ENCODE data around the gene GALNT10. TPM values are rescaled to one million over a fixed set of nuclear protein-coding genes. Genes with fewer than 3 reads are reported as not detected.
"Not testable (repeated sequence)": the region's sequence is repeated elsewhere in the genome, so short reads cannot be mapped to it uniquely, and the experiment has no call there.

Gene GALNT10
- total and polyA plus RNA-seq, 2 of the 8 experiments (the other 6 are each of a cell fraction or from before 2014, with no cell fraction given): 4.6 to 15.5 TPM

GRCh38 chr5:154359221-154359573 is 168.7 kb downstream of the GALNT10 start:
- Histone ChIP-seq H3K79me2 (ENCODE audit: control insufficient read depth in 1 of 2, insufficient read depth in 2 of 2, low read length in 2 of 2) (no peaks in the 10 kb centered on the region), H2BK120ac (replicated peaks; ENCODE audit: low read depth, low read length) (no peak overlapping the region), H3K4me3 (ENCODE audit: extremely low read depth in 1 of 4, insufficient read depth in 2 of 4, low read depth in 3 of 4, low read length in 4 of 4) (no peak overlapping the region), H3K14ac (ENCODE audit: insufficient read length) (no peak overlapping the region), H4K8ac (ENCODE audit: extremely low read depth, insufficient read depth, low read length) (no peak overlapping the region), H2BK12ac (ENCODE audit: low read depth, low read length) (no peak overlapping the region), H3K9me3 (ENCODE audit: insufficient read depth in 2 of 2, low read depth in 1 of 2, low read length in 1 of 2) (no peaks in the 10 kb centered on the region), H4K91ac (replicated peaks; ENCODE audit: insufficient read length, low read length) (no peak overlapping the region), H3K4ac (replicated peaks; ENCODE audit: insufficient read length, low read depth, low read length) (no peak overlapping the region), H3K4me2 (ENCODE audit: insufficient read depth in 1 of 2, low read depth in 2 of 2, low read length in 2 of 2) (no peak overlapping the region), H3K4me1 (replicated peaks in 1 of 4; ENCODE audit: control insufficient read depth in 3 of 4, insufficient read depth in 4 of 4, low read length in 3 of 4) (0 out of 7 replicates have a peak, but pooled peaks cover 0 to 5% (median 0%) of the 10 kb centered on the region in 4 experiments), H2BK15ac (ENCODE audit: low read length) (no peak overlapping the region), H3K23ac (ENCODE audit: insufficient read length) (no peak overlapping the region), H3K36me3 (ENCODE audit: control insufficient read depth in 2 of 4, insufficient read depth in 4 of 4, low read length in 3 of 4) (no peaks in the 10 kb centered on the region), H2AFZ (ENCODE audit: low read length) (no peak overlapping the region), H4K5ac (ENCODE audit: insufficient read length, low read depth, low read length) (no peak overlapping the region), H3K18ac (ENCODE audit: extremely low read depth, low read length) (no peak overlapping the region), H2AK5ac (ENCODE audit: low read depth, low read length) (no peak overlapping the region), H3K27ac (ENCODE audit: low read depth, low read length) (no peak overlapping the region), H3K9ac (replicated peaks in 1 of 4; ENCODE audit: extremely low read depth in 1 of 4, low read depth in 3 of 4, low read length in 3 of 4) (no peak overlapping the region), H2BK5ac (ENCODE audit: low read depth, low read length) (no peak overlapping the region), H3K79me1 (ENCODE audit: low read depth, low read length) (no peaks in the 10 kb centered on the region), H3K27me3 (replicated peaks in 1 of 4; ENCODE audit: control insufficient read depth in 3 of 4, extremely low read depth in 1 of 4, insufficient read depth in 3 of 4, low read length in 3 of 4) (0 out of 7 replicates have a peak, but pooled peaks cover 0 to 2% (median 0%) of the 10 kb centered on the region in 4 experiments), H3K56ac (replicated peaks; ENCODE audit: insufficient read length, low read depth, low read length) (no peak overlapping the region), H4K20me1 (replicated peaks in 1 of 2; ENCODE audit: control insufficient read depth in 1 of 2, insufficient read depth in 2 of 2, low read length in 2 of 2) (no peaks in the 10 kb centered on the region), H2BK20ac (ENCODE audit: low read length) (no peak overlapping the region), H3K23me2 (ENCODE audit: low read depth, low read length) (no peaks in the 10 kb centered on the region)
- WGBS, 2 experiments (ENCODE audit: extremely low coverage in 1 of 2, insufficient coverage in 1 of 2, insufficient read length in 1 of 2, insufficient replicate concordance in 2 of 2, low coverage in 1 of 2, low lambda C conversion rate in 2 of 2, missing lambda C conversion rate in 1 of 2): 86% methylated on average over 4 of the region's 4 CpGs; no CpG with 5 or more reads in 1 of the 2 experiments
- no peak for FAIRE-seq
- ChIA-PET POLR2A (ENCODE audit: partially characterized antibody) (no interaction called here), CTCF (ENCODE audit: partially characterized antibody) (interaction anchor here (1.0 kb wide), 1 partner anchor 19 kb away, joined by 3 read pairs; no protein-coding TSS in a partner anchor)
- no peak for TF ChIP-seq SP4 (IDR thresholded peaks at IDR 0.05; ENCODE audit: low read length)
- DNase-seq (ENCODE audit: low read depth in 1 of 2, low spot score in 2 of 2): no peak

- H3K18ac ChIP-seq (ENCODE audit: extremely low read depth, low read length); H3K79me2 ChIP-seq (ENCODE audit: control insufficient read depth in 1 of 2, insufficient read depth in 2 of 2, low read length in 2 of 2); H2BK20ac ChIP-seq (ENCODE audit: low read length); H3K9ac ChIP-seq (replicated peaks in 1 of 4; ENCODE audit: extremely low read depth in 1 of 4, low read depth in 3 of 4, low read length in 3 of 4); H3K4me1 ChIP-seq (replicated peaks in 1 of 4; ENCODE audit: control insufficient read depth in 3 of 4, insufficient read depth in 4 of 4, low read length in 3 of 4); H2BK15ac ChIP-seq (ENCODE audit: low read length); DNase-seq (ENCODE audit: low read depth in 1 of 2, low spot score in 2 of 2); H4K5ac ChIP-seq (ENCODE audit: insufficient read length, low read depth, low read length); H2AK5ac ChIP-seq (ENCODE audit: low read depth, low read length); H2BK5ac ChIP-seq (ENCODE audit: low read depth, low read length); H4K20me1 ChIP-seq (replicated peaks in 1 of 2; ENCODE audit: control insufficient read depth in 1 of 2, insufficient read depth in 2 of 2, low read length in 2 of 2); FAIRE-seq; H2BK12ac ChIP-seq (ENCODE audit: low read depth, low read length); H3K23ac ChIP-seq (ENCODE audit: insufficient read length); H3K79me1 ChIP-seq (ENCODE audit: low read depth, low read length); H2AFZ ChIP-seq (ENCODE audit: low read length); H3K4me2 ChIP-seq (ENCODE audit: insufficient read depth in 1 of 2, low read depth in 2 of 2, low read length in 2 of 2); H3K9me3 ChIP-seq (ENCODE audit: insufficient read depth in 2 of 2, low read depth in 1 of 2, low read length in 1 of 2); H3K23me2 ChIP-seq (ENCODE audit: low read depth, low read length); H3K36me3 ChIP-seq (ENCODE audit: control insufficient read depth in 2 of 4, insufficient read depth in 4 of 4, low read length in 3 of 4); H3K4ac ChIP-seq (replicated peaks; ENCODE audit: insufficient read length, low read depth, low read length); H3K4me3 ChIP-seq (ENCODE audit: extremely low read depth in 1 of 4, insufficient read depth in 2 of 4, low read depth in 3 of 4, low read length in 4 of 4); H3K27ac ChIP-seq (ENCODE audit: low read depth, low read length); H3K27me3 ChIP-seq (replicated peaks in 1 of 4; ENCODE audit: control insufficient read depth in 3 of 4, extremely low read depth in 1 of 4, insufficient read depth in 3 of 4, low read length in 3 of 4); H2BK120ac ChIP-seq (replicated peaks; ENCODE audit: low read depth, low read length); H4K8ac ChIP-seq (ENCODE audit: extremely low read depth, insufficient read depth, low read length); H3K14ac ChIP-seq (ENCODE audit: insufficient read length); H3K56ac ChIP-seq (replicated peaks; ENCODE audit: insufficient read length, low read depth, low read length); H4K91ac ChIP-seq (replicated peaks; ENCODE audit: insufficient read length, low read length): not testable (repeated sequence)
- WGBS, 2 experiments (ENCODE audit: extremely low coverage in 1 of 2, insufficient coverage in 1 of 2, insufficient read length in 1 of 2, insufficient replicate concordance in 2 of 2, low coverage in 1 of 2, low lambda C conversion rate in 2 of 2, missing lambda C conversion rate in 1 of 2): 95% methylated on average over 6 of the region's 7 CpGs; no CpG with 5 or more reads in 1 of the 2 experiments
- CTCF ChIA-PET (ENCODE audit: partially characterized antibody): interaction anchor here (1.1 kb wide), 2 partner anchors 124 to 203 kb away, joined by 3 to 4 read pairs; no protein-coding TSS in a partner anchor
- POLR2A ChIA-PET (ENCODE audit: partially characterized antibody): interaction anchor here (0.6 kb wide), 1 partner anchor 15 kb away, joined by 3 read pairs; no protein-coding TSS in a partner anchor
Observed at GRCh38 chr5:154360241-154360640, 169.7 kb downstream of the GALNT10 start.
